A549 (cell line): Measurements from ENCODE around the gene PTPN5. TPM values are rescaled to one million over a fixed set of nuclear protein-coding genes. Genes with fewer than 3 reads are reported as not detected.

ENCODE experiments used
- ATAC-seq, 2 experiments: fragments of 200-7000 bp in 1 of 2; fragments of >200 bp in 1 of 2; cut with Nextera tagmentation in 1 of 2; cut with Tn5 transposase in 1 of 2; 3 replicates each; pipeline versions ENCODE4 v1.8.0 to v1.9.1; 2018 to 2020; ENCODE audit warnings: mild to moderate bottlenecking in 1 of 2, moderate library complexity in 1 of 2
- CTCF ChIA-PET: fragments of 300-600 bp; sonication (Branson Sonifier 250); formaldehyde crosslinking; extraction: SDS; loops from one replicate; lab custom pipeline; 2021; ENCODE audit warnings: antibody characterized with exemption, inconsistent platforms; lab: Yijun Ruan, JAX
- POLR2A ChIA-PET: fragments of 350-600 bp; formaldehyde crosslinking; extraction: SDS; loops from one replicate; lab custom pipeline; 2021; ENCODE audit warnings: antibody characterized with exemption, inconsistent platforms; lab: Yijun Ruan, JAX
- DNase-seq, 2 experiments: peaks; one replicate each; pipeline versions ENCODE4 v3.0.0 to v3.0.0-alpha.2; 2011 to 2016; ENCODE audit warnings: low read depth in 1 of 2, low spot score in 1 of 2
- FAIRE-seq: peaks from 2 replicates; lab custom pipeline; 2011; peaks lifted over from hg19 to GRCh38; lab: Jason Lieb, UNC
- H3K27ac ChIP-seq, 2 experiments: fragments of >200 bp; sonication (Bioruptor Twin); formaldehyde crosslinking; 3 replicates each; pipeline ENCODE4 v1.5.1; 2016 to 2017
- H3K4me1 ChIP-seq: fragments of >200 bp; sonication (Bioruptor Twin); formaldehyde crosslinking; 3 replicates; pipeline ENCODE4 v1.6.1; 2016
- H3K4me2 ChIP-seq: fragments of >200 bp; sonication (Bioruptor Twin); formaldehyde crosslinking; 3 replicates; pipeline ENCODE4 v1.6.1; 2016
- H3K4me3 ChIP-seq: fragments of >200 bp; sonication (Bioruptor Twin); formaldehyde crosslinking; 3 replicates; pipeline ENCODE4 v1.5.1; 2016
- H3K9me3 ChIP-seq: fragments of >200 bp; sonication (Bioruptor Twin); formaldehyde crosslinking; 3 replicates; pipeline ENCODE4 v1.6.1; 2016
- CBX2 ChIP-seq: fragments of 200-600 bp; sonication (generic); IDR thresholded peaks from 2 replicates; pipeline ENCODE4 v1.6.1; 2016; ENCODE audit warnings: low read depth, mild to moderate bottlenecking, borderline replicate concordance
- EHF ChIP-seq: fragments of 250-450 bp; sonication (Bioruptor Pico); IDR thresholded peaks from 2 replicates; pipeline ENCODE4 v1.5.0; 2020; ENCODE audit warnings: mild to moderate bottlenecking
- ESRRA ChIP-seq: fragments of 150-350 bp; IDR thresholded peaks from 2 replicates; pipeline ENCODE4 v1.6.1; 2014; ENCODE audit warnings: mild to moderate bottlenecking, low read length, borderline replicate concordance
- FOSB ChIP-seq: fragments of 250-450 bp; sonication (Bioruptor Pico); IDR thresholded peaks from 2 replicates; pipeline ENCODE4 v1.5.0; 2020; ENCODE audit warnings: mild to moderate bottlenecking, moderate library complexity
- FOXS1 ChIP-seq: fragments of 250-450 bp; sonication (Bioruptor Pico); IDR thresholded peaks from 2 replicates; pipeline ENCODE4 v1.5.0; 2020; ENCODE audit warnings: mild to moderate bottlenecking, moderate library complexity
- GATA3 ChIP-seq: IDR thresholded peaks from 2 replicates; pipeline ENCODE4 v1.6.1; 2012; ENCODE audit warnings: borderline replicate concordance
- HEYL ChIP-seq: fragments of 250-450 bp; sonication (Bioruptor Pico); IDR thresholded peaks from 2 replicates; pipeline ENCODE4 v1.8.0; 2021; ENCODE audit warnings: mild to moderate bottlenecking, moderate library complexity
- HMGXB4 ChIP-seq: fragments of 250-450 bp; sonication (Bioruptor Pico); IDR thresholded peaks from 2 replicates; pipeline ENCODE4 v1.5.0; 2021; ENCODE audit warnings: mild to moderate bottlenecking, moderate library complexity, borderline replicate concordance
- HOXA7 ChIP-seq: fragments of 250-450 bp; sonication (Bioruptor Pico); IDR thresholded peaks from 2 replicates; pipeline ENCODE4 v1.5.0; 2020; ENCODE audit warnings: mild to moderate bottlenecking, moderate library complexity
- HOXB5 ChIP-seq: fragments of 250-450 bp; sonication (Bioruptor Pico); IDR thresholded peaks from 2 replicates; pipeline ENCODE4 v1.5.0; 2020; ENCODE audit warnings: mild to moderate bottlenecking, moderate library complexity
- JUN ChIP-seq, 2 experiments: fragments of >200 bp; sonication (Bioruptor Twin); formaldehyde crosslinking; IDR thresholded peaks; 2 replicates in 1 of 2; 3 replicates in 1 of 2; pipeline ENCODE4 v1.6.1; 2016 to 2017
- JUNB ChIP-seq: fragments of >200 bp; sonication (Bioruptor Twin); formaldehyde crosslinking; IDR thresholded peaks from 2 replicates; pipeline ENCODE4 v1.6.1; 2016
- KDM5A ChIP-seq: fragments of 200-600 bp; sonication (generic); IDR thresholded peaks from 2 replicates; pipeline ENCODE4 v1.6.1; 2016; ENCODE audit warnings: antibody characterized with exemption, mild to moderate bottlenecking
- MAFK ChIP-seq: fragments of 450-650 bp; IDR thresholded peaks from 2 replicates; pipeline ENCODE4 v1.6.1; 2014; ENCODE audit not compliant: partially characterized antibody
- MAZ ChIP-seq: fragments of 150-350 bp; IDR thresholded peaks from 2 replicates; pipeline ENCODE4 v1.6.1; 2014; ENCODE audit warnings: antibody characterized with exemption, low read depth, low read length, borderline replicate concordance
- PHF8 ChIP-seq: fragments of 200-600 bp; sonication (generic); IDR thresholded peaks from 2 replicates; pipeline ENCODE4 v1.6.1; 2016; ENCODE audit warnings: low read depth, mild to moderate bottlenecking, antibody characterized with exemption, moderate library complexity, borderline replicate concordance
- POLR2A ChIP-seq: IDR thresholded peaks from 2 replicates; pipeline ENCODE4 v1.6.1; 2012; ENCODE audit warnings: mild to moderate bottlenecking, low read length
- RAD21 ChIP-seq, 2 experiments: fragments of >200 bp in 1 of 2; sonication (Bioruptor Twin) in 1 of 2; formaldehyde crosslinking in 1 of 2; IDR thresholded peaks in 1 of 2; conservative IDR thresholded peaks in 1 of 2; 2 replicates in 1 of 2; 3 replicates in 1 of 2; pipeline ENCODE4 v1.6.1; 2012 to 2018; ENCODE audit warnings: inconsistent platforms in 1 of 2
- RFX5 ChIP-seq: fragments of 450-650 bp; IDR thresholded peaks from 2 replicates; pipeline ENCODE4 v1.7.1; 2014; ENCODE audit warnings: antibody characterized with exemption, mild to moderate bottlenecking, moderate library complexity
- SMC3 ChIP-seq: fragments of >200 bp; sonication (Bioruptor Twin); formaldehyde crosslinking; IDR thresholded peaks from 3 replicates; pipeline ENCODE4 v1.6.1; 2018; ENCODE audit warnings: inconsistent platforms
- USF2 ChIP-seq: fragments of 450-650 bp; IDR thresholded peaks from 2 replicates; pipeline ENCODE4 v1.6.1; 2014; ENCODE audit warnings: antibody characterized with exemption
- ZNF302 ChIP-seq: fragments of 250-450 bp; sonication (Bioruptor Pico); IDR thresholded peaks from 2 replicates; pipeline ENCODE4 v1.9.0; 2021; ENCODE audit warnings: inconsistent platforms, mild to moderate bottlenecking, moderate library complexity
- WGBS: methylation state at CpG from one replicate; pipeline ENCODE4 v1.1.6; 2017; ENCODE audit errors: missing lambda C conversion rate; 5-methylcytosine and 5-hydroxymethylcytosine counted together
- polyA plus RNA-seq, 4 experiments: library from polyadenylated mRNA; depleted of rRNA in 3 of 4; stranded (reverse); fragments of >200 nt; fragmentation: RNase III in 1 of 4; extraction: RNeasy Plus Mini Kit Qiagen cat#74134 plus additional on column Dnase treatment in 1 of 4; gene quantifications; 2 replicates in 3 of 4; 3 replicates in 1 of 4; pipeline ENCODE4 v1.2.3, GENCODE V29; 2011 to 2017
- TF ChIP-seq, protein P1 (sequence below): fragments of >200 bp; sonication (Bioruptor Twin); formaldehyde crosslinking; IDR thresholded peaks from 2 replicates; pipeline ENCODE4 v1.6.1; 2016
- TF ChIP-seq, protein P2 (sequence below): fragments of >200 bp; sonication (Bioruptor Twin); formaldehyde crosslinking; IDR thresholded peaks from 3 replicates; pipeline ENCODE4 v1.6.1; 2016
- TF ChIP-seq, protein P3 (sequence below): fragments of >200 bp; sonication (Bioruptor Twin); formaldehyde crosslinking; IDR thresholded peaks from 3 replicates; pipeline ENCODE4 v1.5.1; 2016

Gene PTPN5
- polyA plus RNA-seq, 2 of the 4 experiments (the other 2 are of a cell fraction): 0.04 TPM; not detected in 1

DNA sequence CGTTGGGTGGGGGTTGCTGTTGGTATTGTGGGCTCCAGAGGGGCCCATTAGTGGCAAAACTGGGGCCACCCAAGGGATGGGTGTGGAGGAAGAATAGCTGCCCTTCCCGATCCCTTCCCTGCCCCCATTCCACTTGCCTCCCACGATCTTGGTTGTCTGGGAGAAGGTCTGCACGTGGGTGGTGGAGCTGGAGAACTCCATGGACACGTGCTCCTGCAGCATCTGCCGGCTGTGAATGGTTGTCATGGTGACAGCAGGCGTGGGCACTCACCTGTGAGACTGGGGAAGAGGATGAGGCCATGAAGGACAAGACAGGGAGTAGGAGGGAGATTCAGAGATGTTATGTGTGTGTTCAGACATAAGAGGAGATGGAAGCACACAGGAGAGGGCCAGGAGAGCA lies 67.6 kb downstream of the PTPN5 start:
- Histone ChIP-seq H3K9me3 (no peaks in the 10 kb centered on the region), H3K4me1 (no peaks in the 10 kb centered on the region), H3K27ac (no peak overlapping the region), H3K4me3 (no peak overlapping the region), H3K4me2 (no peak overlapping the region)
- FAIRE-seq (no peak), DNase-seq (no peak), ATAC-seq (no peak)
- ChIA-PET CTCF (interaction anchor here (1.0 to 5.5 kb wide), 12 partner anchors 8 to 609 kb away, joined by 3 to 45 read pairs (median 5); no protein-coding TSS in a partner anchor), POLR2A (no interaction called here)
- no peak for TF ChIP-seq HEYL (CRISPR knock-in tag)
- no peak for TF ChIP-seq HOXB5 (CRISPR knock-in tag)
- TF ChIP-seq PHF8: no peak
- TF ChIP-seq GATA3: no peak
- no peak for TF ChIP-seq JUN (IDR thresholded peaks at IDR 0.05)
- no peak for TF ChIP-seq RFX5
- no peak for TF ChIP-seq FOXS1 (CRISPR knock-in tag)
- no peak for TF ChIP-seq POLR2A
- TF ChIP-seq MAFK: no peak
- TF ChIP-seq HMGXB4: no peak
- no peak for TF ChIP-seq KDM5A
- TF ChIP-seq CBX2: no peak
- no peak for TF ChIP-seq FOSB (CRISPR knock-in tag)
- no peak for TF ChIP-seq ESRRA
- TF ChIP-seq HOXA7 (CRISPR knock-in tag): no peak
- no peak for TF ChIP-seq EHF
- TF ChIP-seq USF2: no peak
- TF ChIP-seq, protein P1, sequence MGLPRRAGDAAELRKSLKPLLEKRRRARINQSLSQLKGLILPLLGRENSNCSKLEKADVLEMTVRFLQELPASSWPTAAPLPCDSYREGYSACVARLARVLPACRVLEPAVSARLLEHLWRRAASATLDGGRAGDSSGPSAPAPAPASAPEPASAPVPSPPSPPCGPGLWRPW: no peak
- no peak for TF ChIP-seq MAZ
- TF ChIP-seq SMC3: no peak
- 42% methylated on average over 7 of the region's 7 CpGs for WGBS

DNA sequence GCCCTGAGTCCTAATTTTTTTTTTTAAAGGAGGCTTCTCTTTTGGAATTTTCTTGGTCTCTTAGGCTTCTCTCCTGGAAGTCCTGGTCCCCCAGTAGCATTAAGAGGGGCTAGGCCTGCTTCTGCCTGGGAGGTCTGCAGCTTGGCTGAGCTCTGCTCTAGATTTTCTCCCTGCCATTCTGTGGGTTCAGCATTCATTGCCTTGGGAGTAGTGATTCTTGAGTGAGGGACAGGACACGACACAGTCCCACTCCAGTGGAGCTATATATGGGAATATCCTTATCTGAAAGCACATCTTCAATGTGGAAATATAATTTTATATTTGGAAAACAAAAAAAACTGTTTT lies 69.3 kb downstream of the PTPN5 start:
- no peak for TF ChIP-seq RAD21 (conservative IDR thresholded peaks at IDR 0.05 in 1 of 2, IDR thresholded peaks at IDR 0.05 in 1 of 2)
- TF ChIP-seq USF2: no peak
- no peak for TF ChIP-seq POLR2A
- TF ChIP-seq, protein P2, sequence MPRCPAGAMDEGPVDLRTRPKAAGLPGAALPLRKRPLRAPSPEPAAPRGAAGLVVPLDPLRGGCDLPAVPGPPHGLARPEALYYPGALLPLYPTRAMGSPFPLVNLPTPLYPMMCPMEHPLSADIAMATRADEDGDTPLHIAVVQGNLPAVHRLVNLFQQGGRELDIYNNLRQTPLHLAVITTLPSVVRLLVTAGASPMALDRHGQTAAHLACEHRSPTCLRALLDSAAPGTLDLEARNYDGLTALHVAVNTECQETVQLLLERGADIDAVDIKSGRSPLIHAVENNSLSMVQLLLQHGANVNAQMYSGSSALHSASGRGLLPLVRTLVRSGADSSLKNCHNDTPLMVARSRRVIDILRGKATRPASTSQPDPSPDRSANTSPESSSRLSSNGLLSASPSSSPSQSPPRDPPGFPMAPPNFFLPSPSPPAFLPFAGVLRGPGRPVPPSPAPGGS: no peak
- no peak for TF ChIP-seq JUNB
- TF ChIP-seq ZNF302 (CRISPR knock-in tag): no peak
- TF ChIP-seq FOSB (CRISPR knock-in tag): no peak
- TF ChIP-seq, protein P3, sequence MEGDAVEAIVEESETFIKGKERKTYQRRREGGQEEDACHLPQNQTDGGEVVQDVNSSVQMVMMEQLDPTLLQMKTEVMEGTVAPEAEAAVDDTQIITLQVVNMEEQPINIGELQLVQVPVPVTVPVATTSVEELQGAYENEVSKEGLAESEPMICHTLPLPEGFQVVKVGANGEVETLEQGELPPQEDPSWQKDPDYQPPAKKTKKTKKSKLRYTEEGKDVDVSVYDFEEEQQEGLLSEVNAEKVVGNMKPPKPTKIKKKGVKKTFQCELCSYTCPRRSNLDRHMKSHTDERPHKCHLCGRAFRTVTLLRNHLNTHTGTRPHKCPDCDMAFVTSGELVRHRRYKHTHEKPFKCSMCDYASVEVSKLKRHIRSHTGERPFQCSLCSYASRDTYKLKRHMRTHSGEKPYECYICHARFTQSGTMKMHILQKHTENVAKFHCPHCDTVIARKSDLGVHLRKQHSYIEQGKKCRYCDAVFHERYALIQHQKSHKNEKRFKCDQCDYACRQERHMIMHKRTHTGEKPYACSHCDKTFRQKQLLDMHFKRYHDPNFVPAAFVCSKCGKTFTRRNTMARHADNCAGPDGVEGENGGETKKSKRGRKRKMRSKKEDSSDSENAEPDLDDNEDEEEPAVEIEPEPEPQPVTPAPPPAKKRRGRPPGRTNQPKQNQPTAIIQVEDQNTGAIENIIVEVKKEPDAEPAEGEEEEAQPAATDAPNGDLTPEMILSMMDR: 0 out of 3 replicates have a peak, but pooled peaks have one; percentile 6
- TF ChIP-seq, all 56 proteins: peak for 1
- DNase-seq (no peak), FAIRE-seq (no peak), ATAC-seq (peak in 1 of 2 experiments; percentile 2; a peak in 2 of 6 replicates)
- no peaks in the 10 kb centered on the region for H3K4me1 ChIP-seq
- no peaks in the 10 kb centered on the region for H3K9me3 ChIP-seq
- POLR2A ChIA-PET: interaction anchor here (0.6 to 2.3 kb wide), 4 partner anchors 88 to 607 kb away, joined by 3 to 9 read pairs (median 4); partner anchors contain the start of genes LDHA, SPTY2D1 and TSG101
- CTCF ChIA-PET: interaction anchor here (0.7 to 5.5 kb wide), 46 partner anchors 9 to 850 kb away, joined by 3 to 45 read pairs (median 4); partner anchors contain the start of gene TSG101
- no peak overlapping the region; the same call in 2 of the 3 replicates for H3K4me3 ChIP-seq
- peak overlapping the region; percentile 98 for H3K4me2 ChIP-seq
- 38% methylated on average over 1 of the region's 1 CpG for WGBS
- no peak overlapping the region for H3K27ac ChIP-seq
